BLaER1 (cell line): ENCODE measurements around the gene NPDC1.
A peak's percentile ranks its signal among the peaks of the same experiment; 100 is the strongest.
"Not testable (repeated sequence)": the region's sequence is repeated elsewhere in the genome, so short reads cannot be mapped to it uniquely, and the experiment has no call there.

Source experiments
- H3K27ac ChIP-seq: shearing (Covaris generic); formaldehyde crosslinking; 2 replicates; pipeline ENCODE4 v1.8.1; 2022
- H3K27me3 ChIP-seq: shearing (Covaris generic); formaldehyde crosslinking; 2 replicates; pipeline ENCODE4 v1.8.1; 2022
- H3K36me3 ChIP-seq: shearing (Covaris generic); formaldehyde crosslinking; 2 replicates; pipeline ENCODE4 v1.8.1; 2022
- H3K4me1 ChIP-seq: shearing (Covaris generic); formaldehyde crosslinking; 2 replicates; pipeline ENCODE4 v1.8.1; 2022
- H3K4me2 ChIP-seq: shearing (Covaris generic); formaldehyde crosslinking; 2 replicates; pipeline ENCODE4 v1.8.1; 2022
- H3K4me3 ChIP-seq: shearing (Covaris generic); formaldehyde crosslinking; 2 replicates; pipeline ENCODE4 v1.8.1; 2022
- H3K9ac ChIP-seq: shearing (Covaris generic); formaldehyde crosslinking; 2 replicates; pipeline ENCODE4 v1.8.1; 2022
- H3K9me3 ChIP-seq: shearing (Covaris generic); formaldehyde crosslinking; 2 replicates; pipeline ENCODE4 v1.8.1; 2022
- H4K20me1 ChIP-seq: shearing (Covaris generic); formaldehyde crosslinking; 2 replicates; pipeline ENCODE4 v1.8.1; 2022
- Cebpa-rat ChIP-seq: shearing (Covaris generic); IDR thresholded peaks from 2 replicates; pipeline ENCODE4 v1.8.1; 2022

The NPDC1 gene

DNA sequence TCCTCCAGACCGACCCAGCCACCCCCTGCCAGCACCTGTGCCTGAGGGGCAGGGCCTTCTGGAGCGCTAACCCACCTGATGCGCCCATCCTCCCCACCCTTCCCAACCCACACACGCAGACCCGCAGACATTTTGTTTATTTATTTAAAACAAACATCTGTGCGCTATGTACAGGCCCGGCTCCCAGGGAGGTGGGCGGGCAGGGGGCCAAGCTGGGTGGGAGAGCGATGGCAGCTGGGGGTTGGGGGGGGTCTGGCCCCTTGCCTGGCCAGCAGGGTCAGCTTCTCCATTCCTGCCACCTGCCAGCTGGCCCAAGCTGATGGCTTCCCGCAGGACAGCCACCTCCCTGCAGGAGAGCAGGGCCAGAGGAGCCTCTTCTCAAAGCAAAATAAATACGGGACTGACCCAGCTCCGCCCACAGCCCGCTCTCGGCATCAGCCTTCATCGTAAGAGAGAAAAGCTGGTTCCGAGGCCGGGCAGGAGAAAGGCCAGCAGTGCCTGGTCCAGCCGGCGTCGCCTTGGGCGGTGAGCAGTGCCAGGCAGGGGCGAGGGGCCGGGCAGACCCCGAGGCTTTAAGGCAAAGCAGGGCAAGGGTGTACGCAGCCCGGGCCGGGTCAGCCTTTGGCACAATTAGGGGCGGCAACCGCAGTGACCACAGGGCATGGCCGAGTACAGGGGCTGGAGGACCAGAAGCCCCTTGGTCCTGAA is 38.7 kb downstream of the NPDC1 start:
- Histone ChIP-seq H3K36me3 (peaks cover 22% of the 10 kb centered on the region; the same call in 1 of the 2 replicates), H3K4me3 (no peak overlapping the region), H3K4me1 (peaks cover 29% of the 10 kb centered on the region), H3K9ac (0 out of 2 replicates have a peak overlapping the region, but pooled peaks have one; percentile 10), H4K20me1 (no peaks in the 10 kb centered on the region), H3K27me3 (no peaks in the 10 kb centered on the region), H3K27ac (peak overlapping the region; percentile 41; the same call in 1 of the 2 replicates), H3K4me2 (peak overlapping the region; percentile 61), H3K9me3 (peaks cover 15% of the 10 kb centered on the region; the same call in 1 of the 2 replicates)
- no peak for TF ChIP-seq Cebpa-rat

DNA sequence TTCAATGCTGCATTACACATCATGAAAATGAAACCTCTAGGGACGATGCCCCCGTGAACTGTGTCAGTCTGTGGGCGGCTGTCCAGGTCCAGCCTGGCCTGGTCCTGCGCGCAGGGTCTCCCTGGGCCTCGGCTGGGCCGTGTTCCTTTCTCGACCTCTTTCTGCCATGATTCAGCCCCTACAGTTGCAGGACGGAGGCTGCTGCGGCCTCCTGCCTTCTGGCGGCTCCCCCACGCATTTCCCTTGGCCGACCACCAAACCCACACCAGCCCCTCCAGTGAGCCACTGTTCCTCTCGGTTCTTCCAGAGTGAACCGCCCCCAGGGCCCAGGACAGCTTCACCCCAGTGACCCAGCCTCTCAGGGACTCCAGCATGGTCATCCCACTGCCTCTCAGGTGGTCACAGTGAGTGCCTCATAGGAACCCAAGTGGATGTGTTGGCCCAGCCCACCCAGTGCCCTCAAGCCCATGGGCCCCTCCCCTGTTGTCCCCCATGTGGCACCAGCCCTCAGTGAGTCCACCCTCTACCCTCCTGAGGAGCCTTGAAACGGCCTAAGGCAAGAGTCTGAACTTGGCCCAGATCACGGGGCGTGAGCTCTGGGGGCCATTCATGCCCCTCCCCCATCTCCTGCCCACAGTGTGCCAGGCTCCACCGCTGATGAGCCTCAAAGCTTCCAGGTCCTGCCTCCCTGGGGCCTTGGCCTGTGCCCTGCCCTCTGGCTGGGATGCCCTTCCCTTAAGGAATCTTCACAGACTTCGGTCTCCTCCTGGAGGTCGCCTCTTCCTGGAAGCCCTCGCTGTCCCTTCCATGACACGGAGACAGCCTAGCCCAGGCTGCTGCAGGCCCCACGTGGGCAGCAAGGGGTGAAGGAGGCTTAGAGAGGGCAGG is 39.6 kb downstream of the NPDC1 start:
- peaks cover 29% of the 10 kb centered on the region for H3K4me1 ChIP-seq
- 0 out of 2 replicates have a peak overlapping the region, but pooled peaks have one; percentile 26 for H3K27ac ChIP-seq
- H3K4me2 ChIP-seq = peak overlapping the region; percentile 61
- no peak overlapping the region for H3K4me3 ChIP-seq
- peaks cover 15% of the 10 kb centered on the region; the same call in 1 of the 2 replicates for H3K9me3 ChIP-seq
- peaks cover 17% of the 10 kb centered on the region; the same call in 1 of the 2 replicates for H3K36me3 ChIP-seq
- TF ChIP-seq Cebpa-rat = no peak
- no peaks in the 10 kb centered on the region for H3K27me3 ChIP-seq
- H4K20me1 ChIP-seq = no peaks in the 10 kb centered on the region
- H3K9ac ChIP-seq = no peak overlapping the region

DNA sequence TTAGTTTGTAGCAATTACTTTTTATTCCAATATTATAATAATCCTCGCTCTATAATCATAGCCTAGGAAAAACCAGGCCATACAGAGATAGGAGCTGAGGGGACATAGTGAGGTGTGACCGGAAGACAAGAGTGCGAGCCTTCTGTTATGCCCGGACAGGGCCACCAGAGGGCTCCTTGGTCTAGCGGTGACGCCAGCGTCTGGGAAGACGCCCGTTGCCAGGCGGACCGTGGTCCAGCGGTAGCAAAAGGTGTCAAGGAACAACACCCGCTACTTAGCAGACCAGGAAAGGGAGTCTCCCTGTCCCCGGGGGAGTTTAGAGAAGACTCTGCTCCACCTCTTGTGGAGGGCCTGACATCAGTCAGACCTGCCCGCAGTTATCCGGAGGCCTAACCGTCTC is 41.7 kb downstream of the NPDC1 start:
- not testable (repeated sequence) for H3K4me2 ChIP-seq, H3K27me3 ChIP-seq, H3K36me3 ChIP-seq, H3K9ac ChIP-seq, H3K27ac ChIP-seq, H3K4me3 ChIP-seq, H4K20me1 ChIP-seq
- H3K4me1 ChIP-seq = peaks cover 43% of the 10 kb centered on the region
- H3K9me3 ChIP-seq = peaks cover 15% of the 10 kb centered on the region; the same call in 1 of the 2 replicates

DNA sequence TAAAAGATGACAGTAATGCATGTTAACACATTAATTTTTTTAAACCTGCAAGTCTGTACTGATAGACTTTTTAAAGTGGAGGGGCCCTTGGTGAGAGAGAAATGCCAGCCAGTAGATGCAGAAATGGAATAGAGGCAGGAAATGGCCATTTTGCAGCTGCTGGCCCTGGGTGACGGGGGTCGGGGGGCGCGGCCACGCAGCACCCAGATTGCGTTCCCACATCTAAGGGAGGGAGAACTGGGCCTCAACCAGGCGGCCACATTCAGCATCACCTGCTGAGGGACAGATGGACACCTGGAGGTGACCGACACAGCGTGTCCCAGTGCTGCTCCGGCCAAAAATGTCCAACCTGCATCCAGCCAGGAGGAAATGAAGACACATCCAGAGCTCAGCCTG is 43.3 kb downstream of the NPDC1 start:
- no peak overlapping the region for H3K4me2 ChIP-seq
- peaks cover 15% of the 10 kb centered on the region; the same call in 1 of the 2 replicates for H3K9me3 ChIP-seq
- H3K9ac ChIP-seq = no peak overlapping the region
- no peak overlapping the region for H3K4me3 ChIP-seq
- TF ChIP-seq Cebpa-rat = no peak
- H3K4me1 ChIP-seq = peaks cover 51% of the 10 kb centered on the region
- H3K27me3 ChIP-seq = no peaks in the 10 kb centered on the region
- no peak overlapping the region for H3K27ac ChIP-seq
- H4K20me1 ChIP-seq = no peaks in the 10 kb centered on the region
- peaks cover 2% of the 10 kb centered on the region; the same call in 1 of the 2 replicates for H3K36me3 ChIP-seq

DNA sequence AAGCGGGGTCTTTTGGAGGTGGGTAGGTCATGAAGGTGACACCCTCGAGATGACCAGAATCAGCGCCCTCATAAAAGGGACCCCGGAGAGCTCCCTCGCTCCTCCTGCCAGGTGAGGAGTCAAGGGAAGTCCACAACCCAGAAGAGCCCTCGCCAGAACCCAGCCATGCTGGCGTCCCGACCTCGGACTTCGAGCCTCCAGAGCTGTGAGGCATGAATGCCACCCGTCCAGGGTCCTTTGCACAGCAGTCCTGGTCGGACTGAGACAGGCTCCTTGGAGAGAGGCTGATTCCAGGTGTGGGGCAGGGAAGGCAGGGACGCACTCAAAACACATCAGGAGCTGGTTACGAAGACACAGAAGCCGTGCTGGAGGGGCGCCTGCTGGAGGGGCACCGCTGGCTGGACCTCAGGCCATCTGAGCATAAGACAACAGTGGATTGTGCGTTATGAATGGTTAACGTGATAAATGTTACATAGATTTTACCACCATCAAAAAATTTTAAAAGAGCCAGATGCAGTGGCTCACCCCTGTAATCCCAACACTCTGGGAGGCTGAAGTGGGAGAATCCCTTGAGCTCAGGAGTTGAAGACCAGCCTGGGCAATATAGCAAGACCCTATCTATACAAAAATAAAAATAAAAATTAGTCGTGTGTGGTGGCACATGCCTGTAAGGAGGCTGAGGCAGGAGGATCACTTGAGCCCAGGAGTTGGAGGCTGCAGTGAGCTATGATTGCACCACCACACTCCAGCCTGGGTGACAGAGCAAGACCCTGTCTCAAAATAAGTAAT is 43.9 kb downstream of the NPDC1 start:
- no peak for TF ChIP-seq Cebpa-rat
- H3K9ac ChIP-seq = no peak overlapping the region

DNA sequence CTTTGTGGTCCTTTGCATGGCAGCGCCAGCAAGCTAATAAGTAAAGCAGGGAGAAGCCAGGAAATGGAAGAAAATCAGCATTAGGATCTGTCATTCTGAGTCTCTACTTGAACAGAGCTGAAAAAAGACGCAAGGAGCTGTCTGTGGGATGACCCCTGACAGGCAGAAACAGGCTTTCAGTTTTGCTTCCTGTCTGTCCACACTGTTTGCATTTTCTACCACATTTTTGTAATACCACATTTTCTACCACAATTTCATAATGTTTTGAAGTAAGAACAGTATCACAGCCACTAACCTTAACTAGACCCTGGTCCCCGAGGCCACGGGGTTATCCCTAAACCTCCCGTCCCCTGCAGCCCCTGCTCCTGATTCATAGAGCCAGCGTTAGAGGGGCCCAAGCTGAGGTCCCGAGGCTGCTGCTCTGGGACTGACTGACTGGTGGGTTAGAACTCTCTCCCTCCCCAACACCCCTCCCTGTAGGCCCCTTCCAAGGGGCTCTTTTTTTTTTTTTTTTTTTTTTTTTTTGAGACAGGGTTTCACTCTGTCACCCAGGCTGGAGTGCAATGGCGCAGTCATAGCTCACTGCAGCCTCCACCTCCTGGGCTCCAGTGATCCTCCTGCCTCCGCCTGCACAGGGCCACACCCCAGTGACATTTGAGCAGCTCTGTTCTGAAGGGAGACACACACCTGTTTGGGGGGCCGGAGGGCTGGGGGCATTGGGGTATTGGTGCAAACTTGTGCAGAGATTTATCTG is 45.6 kb downstream of the NPDC1 start:
- Histone ChIP-seq H3K9me3 (peaks cover 11% of the 10 kb centered on the region; the same call in 1 of the 2 replicates), H3K9ac (no peak overlapping the region)

More for the DNA sequence above, 43.9 kb downstream of the NPDC1 start:
- H3K27me3 ChIP-seq = no peaks in the 10 kb centered on the region
- no peak overlapping the region for H3K4me2 ChIP-seq
- peaks cover 52% of the 10 kb centered on the region for H3K4me1 ChIP-seq
- H4K20me1 ChIP-seq = no peaks in the 10 kb centered on the region
- H3K36me3 ChIP-seq = no peaks in the 10 kb centered on the region
- H3K27ac ChIP-seq = no peak overlapping the region
- H3K9me3 ChIP-seq = peaks cover 15% of the 10 kb centered on the region; the same call in 1 of the 2 replicates
- no peak overlapping the region for H3K4me3 ChIP-seq

DNA sequence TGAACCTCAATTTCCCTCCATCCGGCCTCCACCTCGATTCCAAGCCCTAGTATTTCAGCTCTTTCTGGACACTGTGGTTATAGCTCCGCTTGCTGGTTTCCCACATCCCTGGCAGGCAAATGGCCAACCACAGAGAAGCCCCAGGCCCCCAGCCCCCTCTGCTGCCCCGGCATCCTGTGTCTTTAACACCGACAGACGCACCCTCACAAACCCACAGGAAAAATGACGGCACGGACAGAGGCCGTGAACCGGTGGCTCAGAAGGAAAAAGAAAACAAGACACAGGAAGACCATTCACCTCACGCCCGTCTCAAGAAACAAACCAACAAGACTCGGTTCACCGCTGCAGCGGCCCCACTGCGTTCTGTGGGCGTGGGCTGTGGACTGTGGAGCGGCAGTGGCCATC is 48.1 kb downstream of the NPDC1 start:
- TF ChIP-seq Cebpa-rat = no peak
- no peaks in the 10 kb centered on the region for H3K27me3 ChIP-seq
- H3K4me2 ChIP-seq = peak overlapping the region; percentile 84
- H3K27ac ChIP-seq = no peak overlapping the region
- H3K4me1 ChIP-seq = peaks cover 72% of the 10 kb centered on the region
- H3K9ac ChIP-seq = no peak overlapping the region
- H3K9me3 ChIP-seq = no peaks in the 10 kb centered on the region
- peaks cover 15% of the 10 kb centered on the region for H3K36me3 ChIP-seq
- H4K20me1 ChIP-seq = peaks cover 20% of the 10 kb centered on the region
- H3K4me3 ChIP-seq = no peak overlapping the region

More for the DNA sequence above, 45.6 kb downstream of the NPDC1 start:
- 0 out of 2 replicates have a peak overlapping the region, but pooled peaks have one; percentile 2 for H3K27ac ChIP-seq
- peaks cover 53% of the 10 kb centered on the region for H3K4me1 ChIP-seq
- peak overlapping the region; percentile 46 for H3K4me2 ChIP-seq
- no peak overlapping the region for H3K4me3 ChIP-seq
- 0 out of 2 replicates have a peak, but pooled peaks cover 5% of the 10 kb centered on the region for H4K20me1 ChIP-seq
- TF ChIP-seq Cebpa-rat = no peak
- H3K36me3 ChIP-seq = no peaks in the 10 kb centered on the region
- no peaks in the 10 kb centered on the region for H3K27me3 ChIP-seq

DNA sequence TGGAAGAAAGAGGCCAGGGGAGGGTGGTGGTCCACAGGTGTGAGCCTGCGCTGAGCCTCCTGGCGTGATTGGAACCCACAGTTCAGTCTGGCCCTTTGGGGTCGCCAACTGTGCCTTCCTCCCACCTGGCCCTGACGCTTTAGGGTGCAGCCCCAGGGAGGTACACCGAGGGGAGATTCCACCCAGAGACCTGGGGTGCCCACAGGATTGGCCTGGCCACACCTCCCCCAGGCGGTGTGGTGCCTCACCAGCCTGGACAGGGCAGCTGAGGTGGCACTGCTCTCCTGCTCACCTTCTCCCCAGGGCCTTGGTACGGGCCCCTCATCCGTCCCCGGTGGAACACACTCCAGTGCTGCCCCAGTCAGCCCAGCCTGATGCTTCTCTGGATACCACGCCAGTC is 48.6 kb downstream of the NPDC1 start:
- Histone ChIP-seq H4K20me1 (peaks cover 24% of the 10 kb centered on the region), H3K27ac (no peak overlapping the region), H3K4me2 (peak overlapping the region; percentile 84), H3K4me1 (peaks cover 75% of the 10 kb centered on the region), H3K36me3 (peaks cover 15% of the 10 kb centered on the region), H3K9me3 (no peaks in the 10 kb centered on the region), H3K9ac (no peak overlapping the region), H3K4me3 (no peak overlapping the region), H3K27me3 (no peaks in the 10 kb centered on the region)
- no peak for TF ChIP-seq Cebpa-rat
